Hepatic stellate cell (primary cell): ENCODE results near the gene GRN.
"Not testable (repeated sequence)": the region's sequence is repeated elsewhere in the genome, so short reads cannot be mapped to it uniquely, and the experiment has no call there.

Experiments
- DNase-seq: peaks from one replicate; pipeline ENCODE4 v3.0.0; 2011; ENCODE audit warnings: low spot score

GRN gene

DNA sequence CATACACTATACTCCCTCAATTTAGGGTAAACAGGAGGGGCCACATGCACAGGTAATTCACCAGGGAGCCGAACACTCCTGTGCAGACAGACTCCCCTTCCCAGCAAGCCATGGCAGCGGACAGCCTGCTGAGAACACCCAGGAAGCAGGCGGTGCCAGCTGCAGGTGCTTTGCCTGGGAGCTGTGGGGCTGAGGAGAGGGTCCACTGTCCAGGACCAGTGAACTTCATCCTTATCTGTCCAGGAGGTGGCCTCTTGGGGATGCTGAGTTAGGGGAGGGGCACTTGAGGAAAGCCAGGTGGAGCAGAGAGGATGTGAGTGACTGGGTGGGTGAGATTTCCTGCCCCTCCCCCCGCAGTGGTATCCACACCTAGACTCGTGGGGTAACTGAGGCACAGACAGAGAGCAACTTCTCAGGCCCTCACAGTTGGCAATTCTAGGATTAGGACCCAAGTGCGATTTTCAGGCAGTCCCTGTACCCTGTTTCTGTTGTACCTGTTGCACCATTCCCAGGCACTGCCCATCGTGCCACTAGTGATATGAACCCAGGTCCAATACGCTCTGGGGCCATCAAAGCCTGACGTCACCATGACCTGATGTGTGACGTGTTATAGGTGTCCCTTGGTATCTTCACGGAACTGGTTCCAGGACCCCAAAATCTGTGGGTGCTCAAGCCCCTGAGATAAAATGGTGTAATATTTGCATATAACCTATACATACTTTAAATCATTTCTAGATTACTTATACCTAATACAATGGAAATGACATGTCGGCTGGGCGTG lies 1.2 kb downstream of the GRN start:
- no peak for DNase-seq

DNA sequence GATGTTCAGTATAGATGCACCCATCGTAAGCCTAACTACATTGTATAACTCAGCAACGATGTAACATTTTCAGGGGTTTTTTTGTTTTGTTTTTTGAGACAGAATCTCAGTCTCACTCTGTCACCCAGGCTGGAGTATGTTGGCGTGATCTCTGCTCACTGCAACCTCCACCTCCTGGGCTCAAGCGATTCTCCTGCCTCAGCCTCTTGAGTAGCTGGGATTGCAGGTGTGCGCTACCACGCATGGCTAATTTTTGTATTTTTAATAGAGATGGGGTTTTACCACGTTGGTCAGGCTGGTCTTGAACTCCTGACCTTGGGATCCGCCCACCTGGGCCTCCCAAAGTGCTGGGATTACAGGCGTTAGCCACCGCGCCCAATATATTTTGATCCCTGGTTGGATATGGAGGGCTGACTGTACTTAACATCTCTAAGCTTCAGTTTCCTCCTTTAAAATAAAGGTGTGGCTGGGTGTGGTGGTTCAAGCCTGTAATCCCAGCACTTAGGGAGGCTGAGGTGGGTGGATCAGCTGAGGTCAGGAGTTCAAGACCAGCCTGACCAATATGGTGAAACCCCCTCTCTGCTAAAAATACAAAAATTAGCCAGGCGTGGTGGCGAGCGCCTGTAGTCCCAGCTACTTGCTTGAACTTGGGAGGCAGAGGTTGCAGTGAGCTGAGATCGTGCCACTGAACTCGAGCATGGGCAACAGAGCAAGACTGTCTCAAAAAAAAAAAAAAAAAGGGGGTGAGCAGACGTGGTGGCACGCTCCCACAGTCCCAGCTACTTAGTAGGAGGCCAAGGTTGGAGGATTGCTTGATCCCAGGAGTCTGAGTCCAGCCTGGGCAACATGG lies 2.3 kb downstream of the GRN start:
- not testable (repeated sequence) for DNase-seq

DNA sequence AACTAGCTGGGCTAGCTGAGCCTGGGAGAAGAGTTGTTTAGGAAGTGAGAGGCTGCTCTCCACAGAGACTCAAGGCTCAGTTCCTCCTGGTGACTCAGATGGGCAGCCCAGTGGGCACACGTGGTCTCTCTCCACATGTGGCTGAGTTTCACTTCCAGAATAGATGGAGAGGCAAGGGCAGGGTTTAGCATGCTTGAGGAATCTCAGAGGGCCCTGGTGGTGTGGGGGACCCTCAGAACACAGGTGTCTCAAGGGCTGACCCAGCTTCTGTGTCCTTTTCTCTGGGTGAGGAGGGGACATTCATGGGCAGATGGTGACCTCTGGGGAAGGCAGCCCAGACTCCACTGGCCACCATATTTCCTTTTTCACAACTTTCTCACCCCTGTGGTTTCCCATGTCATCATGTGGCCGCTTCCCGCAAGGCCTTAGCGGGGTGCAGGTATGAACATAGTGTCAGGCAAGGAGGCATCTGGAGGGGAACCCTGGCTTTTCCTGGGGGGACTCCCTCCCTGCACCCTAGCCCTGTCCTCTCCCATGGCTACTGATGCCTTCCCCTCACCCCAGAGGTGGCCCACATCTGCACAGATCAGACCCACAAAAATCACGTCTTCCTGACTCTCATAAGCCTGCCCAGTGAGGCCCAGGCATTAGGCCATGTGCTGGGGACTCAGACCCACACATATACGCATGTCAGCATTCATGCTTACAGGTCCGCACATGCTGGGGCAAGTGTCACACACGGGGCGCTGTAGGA lies 3.3 kb downstream of the GRN start:
- peak; percentile 78 for DNase-seq

DNA sequence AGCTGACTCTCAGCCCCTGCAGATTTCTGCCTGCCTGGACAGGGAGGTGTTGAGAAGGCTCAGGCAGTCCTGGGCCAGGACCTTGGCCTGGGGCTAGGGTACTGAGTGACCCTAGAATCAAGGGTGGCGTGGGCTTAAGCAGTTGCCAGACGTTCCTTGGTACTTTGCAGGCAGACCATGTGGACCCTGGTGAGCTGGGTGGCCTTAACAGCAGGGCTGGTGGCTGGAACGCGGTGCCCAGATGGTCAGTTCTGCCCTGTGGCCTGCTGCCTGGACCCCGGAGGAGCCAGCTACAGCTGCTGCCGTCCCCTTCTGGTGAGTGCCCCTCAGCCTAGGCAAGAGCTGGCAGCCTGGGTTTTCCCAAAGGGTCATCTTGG lies 3.9 kb downstream of the GRN start:
- DNase-seq = no peak

DNA sequence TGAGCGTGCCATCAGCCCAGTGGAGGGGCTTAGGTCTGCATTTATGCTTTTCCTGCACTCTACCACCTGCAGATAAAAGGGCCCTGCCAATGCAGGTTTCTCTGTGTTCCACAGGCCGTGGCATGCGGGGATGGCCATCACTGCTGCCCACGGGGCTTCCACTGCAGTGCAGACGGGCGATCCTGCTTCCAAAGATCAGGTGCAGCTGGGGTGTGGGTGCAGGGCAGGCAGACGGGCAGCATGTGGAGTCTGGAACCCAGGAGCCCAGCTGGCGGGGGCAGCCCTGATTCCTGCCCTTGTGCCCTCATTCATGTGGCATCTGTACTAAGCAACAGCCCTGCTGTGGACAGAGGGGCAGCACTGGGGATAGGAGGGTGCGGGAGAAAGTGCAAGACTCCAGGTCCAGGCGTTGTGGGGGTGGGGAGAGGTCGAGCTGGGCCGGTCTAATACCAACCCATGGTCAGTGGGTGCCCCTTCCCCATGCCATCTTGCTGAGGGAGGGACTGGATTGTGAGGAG lies 4.5 kb downstream of the GRN start:
- no peak for DNase-seq

DNA sequence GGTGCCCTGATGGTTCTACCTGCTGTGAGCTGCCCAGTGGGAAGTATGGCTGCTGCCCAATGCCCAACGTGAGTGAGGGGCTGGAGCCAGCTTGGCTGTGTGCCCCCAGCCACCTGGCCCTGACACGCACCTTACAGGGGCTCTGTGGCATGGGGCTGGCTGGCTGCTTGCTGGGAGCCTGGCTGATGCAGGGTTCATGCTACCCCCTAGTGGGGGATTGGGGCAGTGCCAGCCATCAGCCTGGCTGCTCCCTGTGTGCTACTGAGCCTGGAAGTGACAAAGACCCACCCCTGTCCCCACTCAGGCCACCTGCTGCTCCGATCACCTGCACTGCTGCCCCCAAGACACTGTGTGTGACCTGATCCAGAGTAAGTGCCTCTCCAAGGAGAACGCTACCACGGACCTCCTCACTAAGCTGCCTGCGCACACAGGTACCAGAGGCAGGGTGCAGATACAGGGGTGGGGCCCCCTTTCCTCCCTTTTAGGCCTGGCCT lies 5.7 kb downstream of the GRN start:
- peak; percentile 89 for DNase-seq

DNA sequence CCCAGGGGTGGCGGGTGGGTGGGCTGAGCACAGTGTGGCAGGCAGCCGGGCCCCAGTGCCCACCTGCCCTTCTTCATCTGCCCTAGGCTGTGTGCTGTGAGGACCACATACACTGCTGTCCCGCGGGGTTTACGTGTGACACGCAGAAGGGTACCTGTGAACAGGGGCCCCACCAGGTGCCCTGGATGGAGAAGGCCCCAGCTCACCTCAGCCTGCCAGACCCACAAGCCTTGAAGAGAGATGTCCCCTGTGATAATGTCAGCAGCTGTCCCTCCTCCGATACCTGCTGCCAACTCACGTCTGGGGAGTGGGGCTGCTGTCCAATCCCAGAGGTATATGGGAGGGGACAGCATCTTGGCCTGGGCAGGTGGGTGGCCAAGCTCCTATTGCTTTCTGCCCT lies 6.4 kb downstream of the GRN start:
- DNase-seq = no peak

DNA sequence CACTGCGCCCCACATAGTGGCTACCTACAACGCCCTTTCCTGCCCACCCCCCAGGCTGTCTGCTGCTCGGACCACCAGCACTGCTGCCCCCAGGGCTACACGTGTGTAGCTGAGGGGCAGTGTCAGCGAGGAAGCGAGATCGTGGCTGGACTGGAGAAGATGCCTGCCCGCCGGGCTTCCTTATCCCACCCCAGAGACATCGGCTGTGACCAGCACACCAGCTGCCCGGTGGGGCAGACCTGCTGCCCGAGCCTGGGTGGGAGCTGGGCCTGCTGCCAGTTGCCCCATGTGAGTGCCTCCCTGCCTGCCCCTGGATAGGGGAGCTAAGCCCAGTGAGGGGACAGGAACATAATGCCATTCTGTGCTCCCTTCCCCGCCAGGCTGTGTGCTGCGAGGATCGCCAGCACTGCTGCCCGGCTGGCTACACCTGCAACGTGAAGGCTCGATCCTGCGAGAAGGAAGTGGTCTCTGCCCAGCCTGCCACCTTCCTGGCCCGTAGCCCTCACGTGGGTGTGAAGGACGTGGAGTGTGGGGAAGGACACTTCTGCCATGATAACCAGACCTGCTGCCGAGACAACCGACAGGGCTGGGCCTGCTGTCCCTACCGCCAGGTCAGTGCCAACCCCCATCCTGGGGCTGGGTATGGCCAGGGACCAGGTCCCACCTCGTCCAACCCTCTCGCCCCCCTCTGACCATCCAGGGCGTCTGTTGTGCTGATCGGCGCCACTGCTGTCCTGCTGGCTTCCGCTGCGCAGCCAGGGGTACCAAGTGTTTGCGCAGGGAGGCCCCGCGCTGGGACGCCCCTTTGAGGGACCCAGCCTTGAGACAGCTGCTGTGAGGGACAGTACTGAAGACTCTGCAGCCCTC lies 7.1 kb downstream of the GRN start:
- DNase-seq = no peak

DNA sequence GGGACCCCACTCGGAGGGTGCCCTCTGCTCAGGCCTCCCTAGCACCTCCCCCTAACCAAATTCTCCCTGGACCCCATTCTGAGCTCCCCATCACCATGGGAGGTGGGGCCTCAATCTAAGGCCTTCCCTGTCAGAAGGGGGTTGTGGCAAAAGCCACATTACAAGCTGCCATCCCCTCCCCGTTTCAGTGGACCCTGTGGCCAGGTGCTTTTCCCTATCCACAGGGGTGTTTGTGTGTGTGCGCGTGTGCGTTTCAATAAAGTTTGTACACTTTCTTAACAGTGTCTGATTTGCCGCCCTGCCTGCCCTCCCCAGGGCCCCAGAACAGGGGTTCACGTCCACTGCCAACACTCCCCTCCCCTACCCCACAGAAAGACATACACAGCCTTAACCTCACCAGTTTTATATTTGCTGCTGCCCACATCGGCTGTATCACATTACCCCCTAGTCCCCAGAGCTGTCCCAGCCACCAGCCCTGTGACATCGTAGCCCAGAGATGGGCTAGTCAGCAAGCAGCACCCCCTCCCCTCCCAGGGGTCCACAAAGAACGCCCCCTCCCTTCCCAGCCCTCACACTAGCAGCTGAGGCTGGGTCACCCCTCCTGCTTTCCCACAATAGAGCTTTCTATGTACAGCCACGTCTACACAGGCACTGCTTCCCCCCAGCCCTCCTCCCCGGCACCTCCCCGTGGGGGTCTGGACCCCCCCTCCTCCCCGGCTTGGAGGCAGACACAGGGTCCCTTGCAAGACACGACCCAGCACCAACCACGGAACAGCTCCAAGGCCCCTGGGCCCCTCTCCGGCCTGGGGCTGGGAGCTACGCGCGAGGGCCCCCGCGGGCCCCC lies 7.9 kb downstream of the GRN start:
- no peak for DNase-seq

DNA sequence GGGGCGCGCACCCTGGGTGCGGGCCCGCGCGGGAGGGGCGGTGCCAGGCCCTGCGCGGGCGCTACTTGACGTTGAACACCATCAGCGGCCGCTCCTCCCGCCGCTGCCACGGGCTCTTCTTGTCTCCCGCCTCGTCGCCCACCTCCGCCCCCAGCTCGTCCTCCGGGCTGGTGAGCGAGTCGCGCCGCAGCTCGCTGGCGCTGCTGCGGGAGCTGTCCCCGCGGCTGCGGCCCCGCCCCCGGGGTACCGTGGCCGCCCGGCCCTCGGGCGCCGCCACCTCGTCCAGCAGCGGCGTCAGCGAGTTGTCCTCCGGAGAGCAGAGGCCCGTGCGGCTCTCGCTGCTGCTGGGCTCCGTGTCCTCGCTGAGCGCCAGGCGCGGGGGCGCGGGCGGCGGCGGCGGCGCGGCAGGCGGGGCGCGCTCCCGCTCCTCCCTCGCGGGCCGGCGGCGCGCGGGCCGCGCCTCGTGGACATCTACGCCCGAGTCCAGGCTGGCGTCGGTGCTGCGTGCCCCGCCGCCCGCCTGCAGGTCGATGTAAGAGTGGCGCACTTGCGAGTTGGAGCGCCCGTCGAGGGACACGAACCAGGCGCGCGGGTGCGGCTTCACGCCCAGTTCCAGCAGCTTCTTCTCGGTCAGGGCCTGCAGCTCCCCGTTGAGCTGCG lies 8.7 kb downstream of the GRN start:
- peak; percentile 61 for DNase-seq

DNA sequence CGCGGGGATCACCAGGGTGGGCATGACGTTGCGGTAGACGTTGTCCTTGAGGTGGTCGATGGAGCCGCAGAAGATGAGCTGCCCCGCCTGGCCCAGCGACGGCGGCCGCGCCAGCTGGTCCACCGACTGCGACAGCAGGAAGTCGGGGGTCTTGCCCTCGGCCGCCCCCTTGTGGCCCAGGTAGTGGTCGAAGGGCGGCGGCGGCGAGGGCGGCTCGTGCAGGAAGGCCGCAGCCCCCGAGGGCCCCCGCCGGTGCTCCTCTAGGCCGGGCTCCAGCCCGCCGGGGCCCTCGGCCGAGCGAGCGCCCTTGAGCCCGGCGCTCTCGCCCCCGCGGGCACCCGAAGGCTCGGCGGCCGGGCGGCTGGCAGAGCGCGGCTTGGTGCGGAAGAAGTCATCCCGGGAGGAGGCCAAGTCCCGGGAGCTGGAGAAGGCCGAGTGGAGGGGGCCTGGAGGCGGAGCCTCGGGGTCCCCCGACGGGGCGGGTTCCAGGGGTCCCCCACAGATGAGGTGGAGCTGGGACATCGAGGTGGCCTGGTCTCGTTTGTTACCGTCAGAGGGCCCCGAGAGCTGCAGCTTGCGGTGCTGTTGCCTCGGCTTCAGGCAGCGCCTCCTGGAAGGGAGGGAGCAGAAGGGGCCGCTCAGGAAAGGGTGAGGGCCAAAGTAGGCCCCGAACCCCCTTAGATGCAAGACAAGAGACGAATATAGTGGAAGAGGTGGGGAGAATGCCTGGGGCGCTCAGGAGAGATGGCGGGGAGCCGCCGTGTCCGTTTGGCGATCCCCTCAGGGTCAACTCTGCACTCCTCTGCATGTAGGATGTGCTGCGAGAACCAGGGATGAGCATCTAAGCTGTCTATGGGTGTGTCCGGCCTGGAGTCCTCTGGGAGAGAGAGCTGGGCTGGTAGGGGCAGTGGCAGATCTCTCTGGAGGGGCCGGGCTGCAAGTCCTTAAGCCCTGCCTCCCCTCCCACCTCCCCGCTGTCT lies 9.8 kb downstream of the GRN start:
- DNase-seq = no peak

DNA sequence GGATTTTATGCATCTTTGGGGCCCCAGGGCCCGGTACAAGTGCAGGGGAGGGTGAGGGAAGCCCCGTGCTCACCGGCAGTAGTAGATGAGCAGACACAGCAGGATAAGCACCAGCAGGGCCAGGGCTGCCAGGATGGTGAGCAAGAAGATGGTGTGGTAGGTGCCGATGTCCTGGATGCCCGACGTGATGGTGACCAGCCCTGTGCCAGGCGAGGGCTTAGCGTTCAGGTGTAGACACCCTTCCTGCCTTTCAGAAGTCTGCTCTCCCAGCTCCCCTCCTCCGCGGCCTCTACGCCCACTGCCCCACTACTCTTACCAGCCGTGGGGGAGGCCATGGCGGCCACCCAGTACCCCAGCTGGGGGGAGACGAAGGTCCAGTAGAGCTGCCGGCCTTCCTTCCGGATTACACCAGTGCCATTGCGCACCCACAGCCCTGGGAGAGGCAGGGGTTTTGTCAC lies 10.6 kb downstream of the GRN start:
- DNase-seq = no peak

DNA sequence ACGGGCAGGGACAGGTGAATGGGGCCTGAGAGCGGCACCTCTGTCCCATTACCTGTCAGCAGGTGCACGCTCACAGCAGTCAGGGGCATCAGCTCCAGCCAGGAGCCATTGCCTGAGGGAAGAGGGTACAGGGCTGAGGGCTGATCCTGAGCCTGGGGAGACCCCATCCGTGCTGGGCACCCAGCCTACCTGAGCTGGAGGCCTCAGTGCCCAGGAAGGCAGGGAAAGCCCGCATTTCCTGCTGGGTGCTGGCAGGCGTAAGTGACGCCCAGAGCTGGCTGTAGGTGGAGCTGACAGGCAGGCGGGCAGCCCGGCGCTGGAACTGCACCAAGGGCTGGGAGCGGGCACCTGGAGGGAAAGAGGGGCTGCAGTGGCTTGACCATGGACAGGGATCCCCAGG lies 11.1 kb downstream of the GRN start:
- DNase-seq = no peak

DNA sequence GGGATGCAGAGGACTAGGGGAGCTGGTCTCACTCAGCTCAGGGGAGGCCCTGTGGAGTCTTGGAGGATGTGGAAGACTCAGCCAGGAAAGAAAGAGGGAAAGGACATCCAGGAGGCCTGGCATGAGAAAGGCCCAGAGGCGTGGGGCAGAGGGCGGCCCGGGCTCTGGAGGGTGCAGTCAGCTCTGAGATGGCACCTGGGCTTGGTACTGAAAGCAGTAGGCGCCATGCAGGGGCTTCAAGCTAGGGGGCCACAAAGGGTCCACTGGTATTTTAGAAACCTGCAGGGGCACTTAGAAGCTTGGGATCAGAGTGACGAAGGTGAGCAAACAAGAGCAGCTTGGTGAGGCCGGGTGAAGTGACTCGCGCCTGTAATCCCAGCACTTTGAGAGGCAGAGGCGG lies 13.0 kb downstream of the GRN start:
- DNase-seq = no peak

DNA sequence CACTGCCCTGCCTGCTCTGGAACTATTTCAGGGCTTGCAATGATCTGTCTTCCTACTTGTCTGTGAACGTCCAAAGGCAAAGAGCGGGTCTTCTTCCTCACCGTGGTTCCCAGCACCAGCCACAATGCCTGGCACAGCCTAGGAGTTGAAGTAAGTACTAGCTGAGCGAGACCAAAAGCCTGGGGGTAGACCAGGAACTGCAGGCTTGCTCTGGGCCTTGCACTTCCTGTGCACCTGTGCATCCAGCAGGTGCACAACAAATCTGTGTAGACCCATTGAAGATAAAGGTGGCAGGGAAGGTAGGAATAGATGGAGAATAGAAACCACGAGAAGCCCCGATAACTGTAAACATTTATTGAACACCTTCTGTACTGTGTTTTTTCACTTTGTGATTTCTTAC lies 13.9 kb downstream of the GRN start:
- DNase-seq = no peak

DNA sequence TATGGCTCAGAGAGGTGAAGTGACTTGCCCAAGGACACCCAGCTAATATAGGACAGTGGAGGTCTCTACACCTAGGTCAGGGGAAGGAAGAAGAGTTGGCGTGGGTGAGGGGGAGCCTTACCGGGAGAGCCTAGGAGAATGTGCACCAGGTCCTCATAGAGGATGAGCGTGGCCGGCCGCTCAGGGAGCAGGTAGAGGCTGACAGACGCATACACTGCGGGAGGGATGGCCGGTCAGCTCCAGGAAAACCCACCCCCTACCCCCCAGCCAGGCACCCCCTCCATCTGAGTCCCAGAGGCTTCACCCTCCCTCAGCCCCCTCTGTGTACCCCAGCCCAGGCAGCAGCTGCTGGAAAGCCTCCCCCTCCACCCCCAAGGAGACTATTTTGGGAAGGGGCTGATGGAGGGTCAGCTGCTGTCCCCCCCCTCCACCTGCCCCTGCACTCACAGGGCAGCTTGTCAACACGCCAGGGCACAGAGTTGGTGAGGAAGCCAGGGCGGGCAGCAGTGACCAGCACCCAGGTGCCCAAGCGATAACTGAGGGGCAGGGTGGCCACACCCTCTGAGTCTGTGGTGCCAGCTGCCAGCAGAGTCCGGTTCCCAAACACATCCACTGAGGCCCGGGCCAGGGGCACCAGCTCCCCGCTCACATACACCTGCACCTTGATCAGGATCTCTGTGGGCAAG lies 14.5 kb downstream of the GRN start:
- DNase-seq = no peak

DNA sequence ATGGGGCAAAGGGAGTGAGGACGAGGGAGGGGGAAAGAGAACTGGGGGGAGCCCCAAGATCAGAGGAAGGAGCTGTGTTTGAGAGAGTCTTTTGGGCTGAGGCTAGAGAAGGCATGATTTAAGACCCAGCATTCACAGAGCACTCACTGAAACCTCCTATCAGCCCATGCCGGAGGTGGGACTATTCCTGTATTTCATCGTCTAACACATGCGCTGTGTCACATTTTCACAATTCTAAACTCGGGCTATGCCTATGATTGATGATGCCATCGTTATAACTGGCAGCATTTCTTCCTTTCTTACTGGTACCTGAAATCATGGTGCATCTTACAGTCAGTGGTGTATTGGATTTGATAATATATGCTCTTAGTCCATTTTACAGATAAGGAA lies 15.0 kb downstream of the GRN start:
- DNase-seq = no peak

DNA sequence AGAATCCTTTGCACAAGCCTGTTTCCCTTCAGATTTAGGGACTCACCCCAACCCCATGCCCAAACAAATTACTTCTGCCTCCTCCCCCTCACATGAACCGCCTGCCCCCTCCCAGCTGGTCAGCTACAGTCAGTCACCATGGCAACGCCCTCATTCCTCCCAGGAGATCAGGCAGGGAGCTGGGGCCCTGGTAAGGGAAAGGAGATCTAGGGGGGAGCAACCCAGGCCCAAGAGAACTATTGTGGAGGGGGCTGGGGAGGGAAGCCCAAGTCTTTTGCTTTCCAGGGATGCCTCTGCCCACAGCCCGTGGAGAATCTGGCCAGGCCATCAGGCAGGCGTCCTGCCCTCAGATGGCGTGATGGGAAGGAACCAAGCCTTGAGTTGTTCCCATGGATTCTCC lies 15.7 kb downstream of the GRN start:
- DNase-seq = peak; percentile 85
